ENCODE data around the gene CYP27C1. TPM values are rescaled to one million over a fixed set of nuclear protein-coding genes. Genes with fewer than 3 reads are reported as not detected.
A peak's percentile ranks its signal among the peaks of the same experiment; 100 is the strongest.
"Not testable (repeated sequence)": the region's sequence is repeated elsewhere in the genome, so short reads cannot be mapped to it uniquely, and the experiment has no call there.

The CYP27C1 gene
- total RNA-seq, 1 experiment from 2014 or later = 3.0 TPM

DNA sequence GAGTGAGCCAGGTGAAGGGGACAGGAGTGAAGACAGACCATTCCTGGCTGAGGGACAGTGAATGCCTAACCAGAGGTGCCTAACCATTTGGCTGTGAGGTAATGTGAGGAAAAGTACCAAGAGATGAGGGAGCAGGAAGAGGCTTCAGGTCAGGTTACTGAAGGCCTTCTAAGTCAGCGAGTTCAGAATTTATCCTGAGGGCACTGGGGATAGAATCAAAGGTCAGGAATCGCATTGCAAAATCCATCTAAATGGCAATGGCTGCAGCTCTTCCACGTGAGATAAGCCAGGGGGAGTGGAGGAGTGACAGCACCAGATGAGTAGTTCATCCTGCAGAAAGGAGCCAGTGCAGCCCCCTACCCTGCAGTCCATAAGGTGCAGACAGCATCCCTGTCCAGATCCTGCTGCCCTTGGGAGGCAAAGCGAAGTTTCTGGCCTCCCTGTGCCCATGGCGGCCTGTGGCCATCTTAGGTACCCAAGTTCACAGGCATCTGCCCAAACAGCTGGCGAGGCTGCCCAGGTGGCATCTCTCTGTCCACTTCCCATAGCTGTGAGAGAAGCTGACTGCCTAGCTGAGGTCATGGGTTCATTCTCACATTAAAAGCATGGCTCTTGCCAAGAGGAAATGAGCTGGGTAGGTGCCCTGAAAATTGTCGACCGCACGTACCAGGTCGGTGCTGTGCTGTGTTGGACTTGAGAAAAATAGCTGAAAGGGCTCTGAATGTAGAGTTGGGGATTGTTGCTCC is 49.5 kb downstream of the CYP27C1 start:
- no peak for DNase-seq (ENCODE audit: low spot score)

GRCh38 chr2:127170021-127170420 is 50.1 kb downstream of the CYP27C1 start:
- no peak for DNase-seq (ENCODE audit: low spot score)

GRCh38 chr2:127169066-127169660 is 50.9 kb downstream of the CYP27C1 start:
- DNase-seq (ENCODE audit: low spot score) = no peak

DNA sequence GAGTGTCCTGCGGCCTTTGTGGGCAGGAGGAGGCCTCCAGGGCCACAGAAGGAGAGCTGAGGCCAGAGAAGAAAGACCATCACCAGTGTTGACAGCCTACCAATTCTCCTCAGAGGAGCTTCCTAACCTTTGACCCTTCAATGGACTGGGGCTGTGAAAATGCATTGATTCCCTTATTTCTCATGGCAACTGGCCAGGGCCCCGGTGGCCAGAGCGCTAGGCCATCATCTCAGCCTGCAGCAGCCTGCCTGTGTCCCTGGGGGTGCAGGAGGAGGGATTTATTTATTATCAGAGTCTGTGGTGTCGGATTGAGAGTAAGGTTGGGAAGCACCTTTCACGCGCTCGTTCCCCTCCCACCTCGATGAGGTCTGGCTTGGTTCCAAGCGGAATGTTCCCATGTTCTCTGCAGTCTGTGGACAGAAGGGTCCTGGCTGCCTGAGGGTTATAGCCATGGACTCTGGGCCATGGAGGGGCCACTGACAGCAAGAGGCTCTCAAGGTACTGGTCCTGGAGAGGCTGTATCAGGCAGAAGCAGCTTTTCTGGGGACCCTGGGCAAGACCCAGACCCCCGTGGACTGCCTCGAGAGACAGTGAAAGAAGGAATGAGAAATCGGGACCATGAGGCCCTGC is 53.8 kb downstream of the CYP27C1 start:
- no peak for DNase-seq (ENCODE audit: low spot score)

DNA sequence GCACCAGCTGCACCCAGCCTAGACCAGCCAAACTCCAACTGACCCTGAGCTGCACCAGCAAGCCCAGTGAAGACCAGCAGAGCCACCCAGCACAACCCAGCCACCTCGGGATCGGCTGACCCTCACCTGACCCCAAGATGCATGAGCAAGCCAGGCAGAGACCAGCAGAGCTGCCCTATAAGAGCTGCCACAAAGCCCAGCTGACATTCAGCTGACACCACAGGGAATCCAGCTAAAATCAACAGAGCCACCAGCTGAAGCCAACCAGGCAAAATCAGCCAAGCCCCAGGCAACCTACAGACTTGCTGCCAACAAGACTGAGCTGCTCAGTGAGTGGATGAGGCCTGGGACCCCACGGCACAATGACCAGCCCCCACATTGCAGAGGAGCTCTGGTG is 54.6 kb downstream of the CYP27C1 start:
- DNase-seq (ENCODE audit: low spot score) = no peak

- DNase-seq (ENCODE audit: low spot score) = no peak
Measured at GRCh38 chr2:127164761-127165538, 55.1 kb downstream of the CYP27C1 start.

DNA sequence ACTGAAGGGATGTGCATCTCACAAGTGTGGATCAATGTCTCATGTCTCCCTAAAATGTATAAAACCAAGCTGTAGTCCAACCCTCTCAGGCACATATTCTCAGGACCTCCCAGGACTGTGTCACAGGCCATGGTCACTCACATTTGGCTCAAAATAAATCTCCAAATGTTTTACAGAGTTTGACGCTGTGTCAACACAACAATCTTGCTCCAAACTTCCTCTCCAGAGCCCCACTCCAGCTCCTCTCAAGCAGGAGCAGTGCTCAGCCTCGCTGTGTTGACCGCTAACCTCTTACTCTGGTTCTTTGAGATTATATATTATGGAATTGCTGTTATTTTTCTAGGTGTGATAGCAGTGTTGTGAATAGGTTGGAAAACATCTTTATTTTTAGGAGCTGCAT is 56.2 kb downstream of the CYP27C1 start:
- no peak for DNase-seq (ENCODE audit: low spot score)

GRCh38 chr2:127163090-127163406 is 57.1 kb downstream of the CYP27C1 start:
- not testable (repeated sequence) for DNase-seq (ENCODE audit: low spot score)

DNA sequence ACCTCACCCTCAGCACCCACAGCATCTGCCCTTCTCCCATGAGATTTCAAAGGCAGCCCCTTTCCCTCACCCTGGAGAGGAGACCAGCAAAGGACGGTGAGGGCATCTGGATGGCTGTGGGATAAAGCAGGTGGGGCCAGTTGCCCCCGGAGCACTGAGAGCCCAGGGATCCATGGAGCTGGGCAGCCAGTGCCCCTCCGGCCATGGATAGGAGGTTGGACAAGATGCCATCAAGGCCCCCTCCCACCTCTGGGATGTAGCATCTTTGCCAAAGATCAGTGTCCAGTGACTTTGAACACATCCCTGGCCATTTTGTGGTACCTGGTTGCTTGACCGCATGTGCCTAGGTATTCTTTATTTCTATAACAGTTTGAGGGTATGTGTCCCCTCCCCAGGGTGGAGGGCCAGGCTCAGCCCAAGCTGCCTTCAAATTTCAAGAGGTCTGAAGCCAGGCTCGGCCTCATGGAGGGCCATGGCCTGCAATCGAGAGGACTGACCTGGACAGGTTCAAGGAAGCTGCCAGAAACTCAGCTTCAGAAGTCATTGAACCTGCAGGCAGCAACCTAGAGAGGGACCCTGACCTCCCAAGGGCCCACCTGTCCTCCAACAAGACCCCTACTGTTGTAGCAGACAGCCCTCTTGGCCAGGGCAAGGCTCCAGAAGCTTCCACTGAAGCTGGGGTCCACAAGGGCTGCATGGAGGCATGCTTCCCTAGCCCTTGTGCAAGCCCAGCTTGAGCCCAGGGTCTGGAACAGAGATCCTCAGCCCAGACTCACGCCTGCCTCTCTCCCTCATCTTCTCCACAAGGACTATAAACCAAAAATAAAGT is 57.6 kb downstream of the CYP27C1 start:
- no peak for DNase-seq (ENCODE audit: low spot score)

DNA sequence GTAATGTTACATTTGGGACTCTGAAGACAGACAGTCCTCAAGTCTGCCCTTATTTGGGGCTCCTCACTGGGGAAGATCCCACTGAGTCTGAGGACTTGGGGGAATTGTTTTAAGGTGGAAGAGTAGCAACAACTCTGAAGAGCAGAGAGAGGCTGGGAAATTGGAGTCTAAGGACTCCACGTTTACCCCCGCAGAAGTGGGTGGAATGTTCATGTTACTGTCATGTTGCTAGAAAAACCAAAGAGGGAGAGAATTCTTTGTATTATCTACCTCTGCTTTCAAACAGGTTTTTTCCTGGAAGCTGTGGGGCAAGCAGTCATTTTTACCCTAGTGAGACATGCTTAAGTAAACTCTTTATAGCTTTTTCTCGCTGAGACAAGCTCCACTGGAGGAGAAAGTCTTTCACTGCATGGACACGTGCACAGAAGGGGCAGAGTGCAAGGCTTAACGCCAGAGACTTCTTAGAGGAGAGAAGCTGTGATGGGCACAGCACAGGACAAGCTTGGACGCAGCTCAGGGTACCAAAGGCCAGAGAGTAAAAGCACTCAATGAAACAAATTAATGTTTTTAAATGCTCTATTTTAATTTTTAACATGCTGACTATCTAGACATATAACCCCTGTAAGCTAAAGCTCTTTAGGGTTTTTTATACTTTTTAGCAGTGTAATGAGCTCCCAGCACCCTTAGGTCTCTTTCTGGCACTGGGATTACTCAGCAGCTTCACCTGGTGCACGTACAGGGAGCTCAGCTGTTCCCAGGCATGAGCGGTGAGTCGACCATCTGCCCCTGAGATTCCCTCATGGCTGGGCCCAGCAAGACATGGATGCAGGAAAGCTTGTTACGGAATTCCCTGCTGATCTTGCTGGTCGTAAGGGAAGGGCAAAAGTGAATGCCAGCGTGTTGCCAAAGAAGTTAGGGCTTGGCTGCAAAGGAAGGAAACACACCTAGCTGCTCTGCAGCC is 58.6 kb downstream of the CYP27C1 start:
- no peak for DNase-seq (ENCODE audit: low spot score)

- DNase-seq (ENCODE audit: low spot score) = no peak
Measured at GRCh38 chr2:127160676-127161075, 59.4 kb downstream of the CYP27C1 start.

- no peak for DNase-seq (ENCODE audit: low spot score)
Measured at GRCh38 chr2:127159543-127159942, 60.6 kb downstream of the CYP27C1 start.

DNA sequence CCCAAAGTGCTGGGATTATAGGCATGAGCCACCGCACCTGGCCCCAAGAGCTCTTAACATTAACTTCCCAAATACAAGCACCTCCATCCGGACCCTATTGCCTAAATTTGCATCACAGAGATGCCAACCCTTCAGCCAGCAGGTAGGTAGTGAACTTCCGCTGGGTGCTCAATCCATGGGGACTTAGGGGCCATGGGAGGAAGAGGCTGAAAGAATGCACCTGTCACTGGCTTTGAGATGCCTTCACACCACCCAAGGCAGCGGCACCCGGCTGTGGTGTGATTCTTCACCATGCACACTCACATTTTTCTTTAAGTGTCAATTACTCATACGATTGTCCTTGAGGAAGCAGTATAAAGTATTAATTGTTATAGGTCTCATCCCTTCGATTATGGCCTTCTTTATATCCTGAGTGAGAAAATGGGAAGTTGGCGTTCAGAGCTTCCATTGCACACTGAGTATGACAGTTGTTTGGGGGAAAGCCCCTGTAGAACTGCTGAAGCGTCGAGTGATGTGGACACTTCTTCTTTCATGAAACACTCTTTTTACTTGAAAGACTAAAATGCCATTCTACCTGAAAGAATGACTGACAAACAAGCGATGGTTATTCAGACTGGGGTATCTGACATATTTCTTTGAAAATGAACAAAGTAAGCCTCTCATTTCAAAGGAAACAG is 61.3 kb downstream of the CYP27C1 start:
- no peak for DNase-seq (ENCODE audit: low spot score)

DNA sequence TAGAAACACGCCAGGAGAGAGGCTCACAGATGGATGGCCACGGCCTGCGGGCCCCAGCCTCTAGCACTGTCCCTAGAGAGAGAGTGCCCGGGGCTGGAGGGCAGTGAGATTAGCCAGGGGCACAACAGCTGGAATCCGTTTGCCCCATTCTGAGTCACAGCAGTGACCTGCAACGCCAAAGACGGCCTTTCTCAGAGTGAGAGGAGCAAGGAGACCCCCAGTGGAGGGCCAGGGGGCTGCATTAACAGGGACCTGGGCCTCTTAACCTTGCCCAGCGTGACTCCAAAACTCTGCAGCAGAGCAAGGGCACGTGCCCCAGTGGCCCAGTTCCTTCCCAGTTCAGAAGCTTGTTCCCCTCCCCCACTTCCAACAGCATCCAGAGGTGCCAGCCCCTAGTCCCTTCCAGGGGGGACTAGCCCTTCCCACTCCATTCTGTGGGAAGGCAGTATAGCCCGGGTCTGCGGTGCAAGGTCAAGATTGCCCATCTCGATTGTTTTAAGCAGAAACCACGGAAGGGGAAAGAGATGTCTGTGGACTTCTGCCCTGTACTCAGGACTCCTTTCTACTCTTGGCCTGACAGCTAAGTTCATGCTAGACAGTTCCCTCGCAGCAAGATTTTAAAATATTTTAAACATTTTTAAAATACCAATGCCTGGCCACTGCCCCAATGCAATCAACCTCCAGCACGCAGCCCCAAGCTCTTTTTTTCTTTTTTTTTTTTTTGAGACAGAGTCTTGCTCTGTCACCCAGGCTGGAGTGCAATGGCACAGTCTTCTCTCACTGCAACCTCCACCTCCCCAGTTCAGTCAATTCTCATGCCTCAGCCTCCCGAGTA is 62.2 kb downstream of the CYP27C1 start:
- DNase-seq (ENCODE audit: low spot score) = no peak

- DNase-seq (ENCODE audit: low spot score) = no peak
Measured at GRCh38 chr2:127157114-127157513, 63.0 kb downstream of the CYP27C1 start.

GRCh38 chr2:127155947-127156346 is 64.2 kb downstream of the CYP27C1 start:
- no peak for DNase-seq (ENCODE audit: low spot score)

DNA sequence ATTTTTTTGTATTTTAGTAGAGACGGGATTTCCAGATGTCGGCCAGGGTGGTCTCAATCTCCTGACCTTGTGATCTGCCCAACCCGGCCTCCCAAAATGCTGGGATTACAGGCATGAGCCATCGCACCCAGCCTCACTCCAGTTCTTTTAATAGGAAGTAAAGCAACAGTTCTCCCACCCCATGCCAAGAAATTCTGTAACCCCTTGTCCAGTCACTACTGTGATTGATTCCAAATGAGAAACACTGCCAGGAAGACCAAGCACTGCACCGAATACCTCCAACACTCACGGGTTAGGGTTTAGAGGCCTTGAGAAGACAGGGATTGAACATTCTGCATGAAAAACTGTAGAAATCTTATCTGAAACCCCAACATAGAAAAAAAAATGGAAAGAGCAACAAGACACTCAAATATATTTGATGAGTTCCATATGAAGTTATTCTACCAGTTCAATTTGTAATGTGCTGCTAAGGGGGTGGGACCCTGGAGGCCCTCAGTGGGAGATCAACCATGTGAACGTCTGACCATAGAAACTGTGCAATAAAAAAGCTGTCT is 65.0 kb downstream of the CYP27C1 start:
- no peak for DNase-seq (ENCODE audit: low spot score)

DNA sequence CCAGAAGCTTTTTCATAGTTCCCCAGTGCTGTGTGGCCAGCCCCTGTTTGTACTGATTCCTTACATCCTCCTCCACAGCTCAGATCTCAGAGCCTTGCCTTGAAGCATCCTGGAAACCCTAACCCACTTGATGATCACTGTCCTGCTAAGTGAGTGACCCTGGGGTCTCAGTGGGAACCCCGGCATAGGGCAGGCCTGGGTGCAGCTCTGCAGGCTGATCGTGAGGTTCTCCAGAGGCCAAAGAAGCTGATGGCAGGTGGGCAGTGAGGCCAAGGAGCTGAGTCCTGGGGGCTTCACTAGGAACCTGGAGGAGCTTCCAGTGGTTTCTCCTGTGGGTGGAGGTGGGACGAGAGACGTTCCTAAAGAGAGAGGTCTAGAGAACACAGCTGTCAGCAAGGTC is 65.7 kb downstream of the CYP27C1 start:
- no peak for DNase-seq (ENCODE audit: low spot score)

- peak; percentile 96 for DNase-seq (ENCODE audit: low spot score)
Measured at GRCh38 chr2:127153691-127154158, 66.4 kb downstream of the CYP27C1 start.

Measured in A172 (cell line).